SU-DHL-6 (cell line): ENCODE data around the gene KCND2.

Experiments used
- CTCF ChIP-seq: fragments of 200-600 bp; sonication (generic); IDR thresholded peaks from one replicate; pipeline ENCODE4 v1.5.1; 2017; ENCODE audit warnings: antibody characterized with exemption, mild to moderate bottlenecking, low read length, moderate library complexity; ENCODE audit not compliant: insufficient read depth, poor library complexity, severe bottlenecking
- EZH2phosphoT487 ChIP-seq: fragments of 200-600 bp; sonication (generic), shearing (Covaris generic); conservative IDR thresholded peaks from 2 replicates; pipeline ENCODE4 v1.6.1; 2018; ENCODE audit warnings: mild to moderate bottlenecking, antibody characterized with exemption, low read length, moderate library complexity, mixed read lengths

GRCh38 chr7:120278773-120279172 is 5.8 kb downstream of the KCND2 start:
- TF ChIP-seq EZH2phosphoT487 = no peak
- no peak for TF ChIP-seq CTCF
